HEK293 (cell line): ENCODE measurements around the gene PIP.
"Not testable (repeated sequence)": the region's sequence is repeated elsewhere in the genome, so short reads cannot be mapped to it uniquely, and the experiment has no call there.

ENCODE experiments used
- CTCF ChIA-PET: fragments of 350-600 bp; formaldehyde crosslinking; extraction: SDS; loops from one replicate; lab custom pipeline; 2021; ENCODE audit warnings: antibody characterized with exemption; lab: Yijun Ruan, JAX
- POLR2A ChIA-PET: fragments of 300-600 bp; formaldehyde crosslinking; extraction: SDS; loops from one replicate; lab custom pipeline; 2020; ENCODE audit warnings: antibody characterized with exemption, inconsistent platforms; lab: Yijun Ruan, JAX
- H3K27ac ChIP-seq: fragments of 200-500 bp; sonication (Bioruptor generic); 2 replicates; pipeline ENCODE4 v1.5.1; 2014; ENCODE audit warnings: low read depth, low read length, control low read depth, inconsistent platforms; ENCODE audit errors: extremely low read depth
- H3K36me3 ChIP-seq, 2 experiments: fragments of 200-500 bp in 1 of 2; sonication (Bioruptor generic) in 1 of 2; 1 replicate in 1 of 2; 2 replicates in 1 of 2; pipeline ENCODE4 v1.5.1; 2014 to 2017; ENCODE audit warnings: inconsistent platforms in 2 of 2, low read length in 2 of 2; ENCODE audit not compliant: control insufficient read depth in 2 of 2, insufficient read depth in 1 of 2
- H3K4me1 ChIP-seq: fragments of 200-500 bp; sonication (Bioruptor generic); 2 replicates; pipeline ENCODE4 v1.5.1; 2014; ENCODE audit warnings: mild to moderate bottlenecking, low read length, inconsistent platforms; ENCODE audit not compliant: control insufficient read depth, insufficient read depth
- H3K4me3 ChIP-seq: 2 replicates; pipeline ENCODE4 v1.5.1; 2011; ENCODE audit warnings: low read depth, mild to moderate bottlenecking, control low read depth, low read length, moderate library complexity
- H3K9me3 ChIP-seq: fragments of 200-500 bp; sonication (Bioruptor generic); 2 replicates; pipeline ENCODE4 v1.5.1; 2014; ENCODE audit warnings: low read depth, low read length, inconsistent platforms; ENCODE audit not compliant: control insufficient read depth, insufficient read depth
- BCL11A ChIP-seq: fragments of 450-650 bp; formaldehyde crosslinking; IDR thresholded peaks from 2 replicates; pipeline ENCODE4 v1.5.1; 2016; ENCODE audit warnings: low read depth, missing biosample characterization, missing genetic modification characterization
- BCL11B ChIP-seq: fragments of 450-650 bp; formaldehyde crosslinking; IDR thresholded peaks from 2 replicates; pipeline ENCODE4 v1.5.1; 2016; ENCODE audit warnings: low read depth, missing biosample characterization, missing genetic modification characterization
- FEZF1 ChIP-seq: fragments of 450-650 bp; formaldehyde crosslinking; IDR thresholded peaks from 2 replicates; pipeline ENCODE4 v1.5.1; 2016; ENCODE audit warnings: missing biosample characterization, missing genetic modification characterization
- KLF9 ChIP-seq: fragments of 450-650 bp; formaldehyde crosslinking; IDR thresholded peaks from 2 replicates; pipeline ENCODE4 v1.5.1; 2016; ENCODE audit warnings: missing biosample characterization, missing genetic modification characterization, low read depth
- MYNN ChIP-seq: fragments of 450-650 bp; formaldehyde crosslinking; IDR thresholded peaks from 2 replicates; pipeline ENCODE4 v1.5.1; 2016; ENCODE audit warnings: missing biosample characterization, missing genetic modification characterization, borderline replicate concordance
- OSR2 ChIP-seq: fragments of 450-650 bp; formaldehyde crosslinking; IDR thresholded peaks from 2 replicates; pipeline ENCODE4 v1.5.1; 2016; ENCODE audit warnings: missing biosample characterization, missing genetic modification characterization
- PRDM10 ChIP-seq: fragments of 450-650 bp; formaldehyde crosslinking; IDR thresholded peaks from 2 replicates; pipeline ENCODE4 v1.5.1; 2016; ENCODE audit warnings: missing biosample characterization, missing genetic modification characterization
- SCRT2 ChIP-seq: fragments of 450-650 bp; formaldehyde crosslinking; IDR thresholded peaks from 2 replicates; pipeline ENCODE4 v1.5.1; 2016; ENCODE audit warnings: missing biosample characterization, missing genetic modification characterization
- SETDB1 ChIP-seq: IDR thresholded peaks from one replicate; pipeline ENCODE4 v1.6.1; 2017; ENCODE audit warnings: mild to moderate bottlenecking, low read length, moderate library complexity, mixed read lengths; ENCODE audit not compliant: insufficient read length
- ZBTB6 ChIP-seq: fragments of 450-650 bp; formaldehyde crosslinking; IDR thresholded peaks from 2 replicates; pipeline ENCODE4 v1.5.1; 2017; ENCODE audit warnings: missing biosample characterization, missing genetic modification characterization
- ZEB2 ChIP-seq: fragments of 450-650 bp; formaldehyde crosslinking; IDR thresholded peaks from 2 replicates; pipeline ENCODE4 v1.5.1; 2016; ENCODE audit warnings: missing biosample characterization, missing genetic modification characterization
- ZNF114 ChIP-seq: fragments of 450-650 bp; formaldehyde crosslinking; IDR thresholded peaks from 2 replicates; pipeline ENCODE4 v1.5.0; 2017; ENCODE audit warnings: missing biosample characterization, missing genetic modification characterization
- ZNF140 ChIP-seq: fragments of 450-650 bp; formaldehyde crosslinking; IDR thresholded peaks from 2 replicates; pipeline ENCODE4 v1.5.1; 2016; ENCODE audit warnings: missing biosample characterization, missing genetic modification characterization
- ZNF169 ChIP-seq: fragments of 450-650 bp; formaldehyde crosslinking; IDR thresholded peaks from 2 replicates; pipeline ENCODE4 v1.5.1; 2016; ENCODE audit warnings: missing biosample characterization, missing genetic modification characterization
- ZNF18 ChIP-seq: fragments of 450-650 bp; formaldehyde crosslinking; IDR thresholded peaks from 2 replicates; pipeline ENCODE4 v1.5.1; 2016; ENCODE audit warnings: missing biosample characterization, missing genetic modification characterization
- ZNF211 ChIP-seq: fragments of 450-650 bp; formaldehyde crosslinking; IDR thresholded peaks from 2 replicates; pipeline ENCODE4 v1.5.1; 2016; ENCODE audit warnings: low read depth, missing biosample characterization, missing genetic modification characterization
- ZNF223 ChIP-seq: fragments of 450-650 bp; formaldehyde crosslinking; IDR thresholded peaks from 2 replicates; pipeline ENCODE4 v1.5.1; 2016; ENCODE audit warnings: missing biosample characterization, missing genetic modification characterization
- ZNF558 ChIP-seq: fragments of 450-650 bp; formaldehyde crosslinking; IDR thresholded peaks from 2 replicates; pipeline ENCODE4 v1.5.1; 2016; ENCODE audit warnings: missing biosample characterization, missing genetic modification characterization
- ZNF561 ChIP-seq: fragments of 450-650 bp; IDR thresholded peaks from 2 replicates; pipeline ENCODE4 v1.5.1; 2018; ENCODE audit warnings: missing biosample characterization, missing genetic modification characterization, borderline replicate concordance
- ZNF677 ChIP-seq: fragments of 450-650 bp; IDR thresholded peaks from 2 replicates; pipeline ENCODE4 v1.5.0; 2018; ENCODE audit warnings: missing biosample characterization, mild to moderate bottlenecking, missing genetic modification characterization, moderate library complexity
- ZNF791 ChIP-seq: fragments of 450-650 bp; formaldehyde crosslinking; IDR thresholded peaks from 2 replicates; pipeline ENCODE4 v1.5.1; 2016; ENCODE audit warnings: missing biosample characterization, missing genetic modification characterization
- ZNF843 ChIP-seq: fragments of 450-650 bp; formaldehyde crosslinking; IDR thresholded peaks from 2 replicates; pipeline ENCODE4 v1.5.1; 2016; ENCODE audit warnings: missing biosample characterization, missing genetic modification characterization
- TF ChIP-seq, protein P1 (sequence below): fragments of 450-650 bp; formaldehyde crosslinking; IDR thresholded peaks from 2 replicates; pipeline ENCODE4 v1.5.1; 2016; ENCODE audit warnings: missing biosample characterization, missing genetic modification characterization, borderline replicate concordance
- TF ChIP-seq, protein P2 (sequence below): fragments of 450-650 bp; formaldehyde crosslinking; IDR thresholded peaks from 2 replicates; pipeline ENCODE4 v1.5.1; 2016; ENCODE audit warnings: missing biosample characterization, missing genetic modification characterization, low read depth

Gene PIP

DNA sequence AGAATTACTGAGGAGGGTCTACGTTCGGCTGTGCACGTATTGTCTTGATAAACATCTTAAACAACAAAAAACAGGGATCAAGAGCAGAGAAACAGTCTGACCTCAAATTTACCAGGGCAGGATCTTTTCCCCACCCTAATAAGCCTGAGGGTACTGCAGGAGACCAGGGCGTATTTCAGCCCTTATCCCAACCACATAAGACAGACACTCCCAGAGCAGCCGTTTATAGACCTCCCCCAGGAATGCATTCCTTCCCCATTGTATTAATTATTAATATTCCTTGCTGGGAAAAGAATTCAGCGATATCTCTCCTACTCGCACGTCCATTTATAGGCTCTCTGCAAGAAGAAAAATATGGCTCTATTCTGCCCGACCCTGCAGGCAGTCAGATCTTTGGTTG is 8.6 kb upstream of the PIP start:
- not testable (repeated sequence) for H3K27ac ChIP-seq
- TF ChIP-seq SETDB1 = peak; percentile 80
- TF ChIP-seq, all 188 proteins: peak for 1; not testable (repeated sequence) for 187
- POLR2A ChIA-PET, H3K4me3 ChIP-seq, H3K9me3 ChIP-seq, H3K4me1 ChIP-seq, H3K36me3 ChIP-seq: not testable (repeated sequence)
- CTCF ChIA-PET = interaction anchor here (0.7 kb wide), 1 partner anchor 218 kb away, joined by 3 read pairs; no protein-coding TSS in a partner anchor

DNA sequence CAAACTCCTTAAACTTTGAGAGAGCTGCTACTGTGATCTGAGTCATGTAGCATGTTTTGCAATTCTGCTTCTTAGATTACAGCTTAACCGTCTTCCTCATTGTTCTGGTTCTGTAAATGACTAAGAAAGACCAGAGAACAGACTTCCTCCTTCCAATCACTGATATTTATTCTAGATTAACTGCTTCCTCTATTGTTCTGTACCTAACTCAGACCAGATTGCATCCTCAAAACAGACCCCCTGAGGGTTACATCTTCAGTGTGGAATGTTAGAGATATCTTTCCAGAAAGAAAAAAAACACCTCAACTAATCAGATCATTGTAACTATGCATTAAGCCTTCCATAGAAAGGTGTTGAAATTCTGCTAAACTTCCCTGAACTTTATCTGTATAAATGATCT is 5.7 kb upstream of the PIP start:
- CTCF ChIA-PET = no interaction called here

GRCh38 chr7:143129051-143129450 is 2.8 kb upstream of the PIP start:
- H3K27ac ChIP-seq = no peak overlapping the region
- TF ChIP-seq ZEB2 (tag by site-specific recombination) = no peak
- no peak for TF ChIP-seq ZNF677
- TF ChIP-seq, protein P1, sequence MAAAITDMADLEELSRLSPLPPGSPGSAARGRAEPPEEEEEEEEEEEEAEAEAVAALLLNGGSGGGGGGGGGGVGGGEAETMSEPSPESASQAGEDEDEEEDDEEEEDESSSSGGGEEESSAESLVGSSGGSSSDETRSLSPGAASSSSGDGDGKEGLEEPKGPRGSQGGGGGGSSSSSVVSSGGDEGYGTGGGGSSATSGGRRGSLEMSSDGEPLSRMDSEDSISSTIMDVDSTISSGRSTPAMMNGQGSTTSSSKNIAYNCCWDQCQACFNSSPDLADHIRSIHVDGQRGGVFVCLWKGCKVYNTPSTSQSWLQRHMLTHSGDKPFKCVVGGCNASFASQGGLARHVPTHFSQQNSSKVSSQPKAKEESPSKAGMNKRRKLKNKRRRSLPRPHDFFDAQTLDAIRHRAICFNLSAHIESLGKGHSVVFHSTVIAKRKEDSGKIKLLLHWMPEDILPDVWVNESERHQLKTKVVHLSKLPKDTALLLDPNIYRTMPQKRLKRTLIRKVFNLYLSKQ (tag by site-specific recombination) = no peak
- no peak for TF ChIP-seq ZNF558 (tag by site-specific recombination)
- no peak for TF ChIP-seq ZNF18 (tag by site-specific recombination)
- no peak for TF ChIP-seq MYNN (tag by site-specific recombination)
- TF ChIP-seq BCL11A = no peak
- TF ChIP-seq ZNF114 (tag by site-specific recombination) = no peak
- no peak for TF ChIP-seq ZNF140
- no peak for TF ChIP-seq SCRT2
- no peak for TF ChIP-seq ZNF561
- no peak for TF ChIP-seq KLF9 (tag by site-specific recombination)
- no peak for TF ChIP-seq OSR2 (tag by site-specific recombination)
- no peak for TF ChIP-seq ZNF791
- TF ChIP-seq BCL11B (tag by site-specific recombination) = no peak
- no peak for TF ChIP-seq PRDM10 (tag by site-specific recombination)
- no peak for TF ChIP-seq ZNF211 (tag by site-specific recombination)
- TF ChIP-seq, all 188 proteins: peak for 0
- CTCF ChIA-PET = no interaction called here
- Histone ChIP-seq H3K36me3 (no peaks in the 10 kb centered on the region), H3K4me3 (no peak overlapping the region), H3K9me3 (no peaks in the 10 kb centered on the region), H3K4me1 (no peaks in the 10 kb centered on the region)
- POLR2A ChIA-PET = no interaction called here

More for the DNA sequence above, 5.7 kb upstream of the PIP start:
- Histone ChIP-seq H3K9me3 (no peaks in the 10 kb centered on the region), H3K27ac (no peak overlapping the region)
- no peak for TF ChIP-seq ZBTB6 (tag by site-specific recombination)
- TF ChIP-seq FEZF1 (tag by site-specific recombination) = no peak
- TF ChIP-seq BCL11B (tag by site-specific recombination) = no peak
- no peak for TF ChIP-seq ZNF169 (tag by site-specific recombination)
- TF ChIP-seq ZNF223 (tag by site-specific recombination) = no peak
- TF ChIP-seq, protein P2, sequence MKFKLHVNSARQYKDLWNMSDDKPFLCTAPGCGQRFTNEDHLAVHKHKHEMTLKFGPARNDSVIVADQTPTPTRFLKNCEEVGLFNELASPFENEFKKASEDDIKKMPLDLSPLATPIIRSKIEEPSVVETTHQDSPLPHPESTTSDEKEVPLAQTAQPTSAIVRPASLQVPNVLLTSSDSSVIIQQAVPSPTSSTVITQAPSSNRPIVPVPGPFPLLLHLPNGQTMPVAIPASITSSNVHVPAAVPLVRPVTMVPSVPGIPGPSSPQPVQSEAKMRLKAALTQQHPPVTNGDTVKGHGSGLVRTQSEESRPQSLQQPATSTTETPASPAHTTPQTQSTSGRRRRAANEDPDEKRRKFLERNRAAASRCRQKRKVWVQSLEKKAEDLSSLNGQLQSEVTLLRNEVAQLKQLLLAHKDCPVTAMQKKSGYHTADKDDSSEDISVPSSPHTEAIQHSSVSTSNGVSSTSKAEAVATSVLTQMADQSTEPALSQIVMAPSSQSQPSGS (tag by site-specific recombination) = no peak
- no peak for TF ChIP-seq ZNF843 (tag by site-specific recombination)
- TF ChIP-seq, all 188 proteins: peak for 0
- Histone ChIP-seq H3K36me3 (no peaks in the 10 kb centered on the region), H3K4me1 (no peaks in the 10 kb centered on the region; the same call in 1 of the 2 replicates), H3K4me3 (no peak overlapping the region)
- POLR2A ChIA-PET = no interaction called here
